SK-N-MC (cell line): ENCODE data around the gene IL18.

Source experiments
- EZH2 ChIP-seq: fragments of 200-600 bp; sonication (generic); IDR thresholded peaks from one replicate; pipeline ENCODE4 v1.6.1; 2017; ENCODE audit warnings: antibody characterized with exemption
- POLR2AphosphoS5 ChIP-seq: IDR thresholded peaks from 2 replicates; pipeline ENCODE4 v1.6.1; 2012; ENCODE audit warnings: mild to moderate bottlenecking, low read depth, low read length, borderline replicate concordance

DNA sequence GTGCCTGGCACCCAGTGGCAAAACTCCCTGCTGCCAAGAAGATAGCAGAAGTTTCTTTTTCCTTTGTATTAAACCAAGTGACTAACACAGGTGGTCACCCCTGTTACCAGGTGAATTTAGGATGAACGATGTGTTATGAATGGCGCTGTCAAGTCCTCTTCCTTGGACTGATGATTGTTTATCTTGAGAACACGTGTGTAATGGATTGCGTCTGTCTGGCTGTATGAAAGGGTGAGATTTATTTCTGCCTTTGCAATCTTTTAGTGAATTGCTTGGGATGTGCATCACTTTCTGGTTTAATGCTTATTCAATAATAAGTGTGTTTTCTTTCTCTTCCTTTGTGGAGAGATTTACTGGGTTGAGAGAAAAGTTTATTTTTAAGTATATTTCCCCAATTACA lies 40.8 kb downstream of the IL18 start:
- TF ChIP-seq POLR2AphosphoS5 (no peak), EZH2 (no peak)
